Measurements from ENCODE around the gene DNAH10.

Gene DNAH10

GRCh38 chr12:123934016-123934620 is 172.0 kb downstream of the DNAH10 start:
- Histone ChIP-seq H3K4me1 (ENCODE audit: control insufficient read depth, insufficient read depth, low read length) (no peaks in the 10 kb centered on the region), H3K9me3 (ENCODE audit: control insufficient read depth in 2 of 2, low read length in 2 of 2) (no peaks in the 10 kb centered on the region), H3K36me3 (ENCODE audit: control insufficient read depth in 2 of 2, insufficient read depth in 2 of 2, low read length in 2 of 2) (peaks cover 8 to 16% of the 10 kb centered on the region in 2 donors), H3K9ac (ENCODE audit: low read length in 2 of 2) (no peak overlapping the region), H3K27me3 (ENCODE audit: control insufficient read depth in 1 of 2, insufficient read depth in 2 of 2, low read length in 2 of 2) (no peaks in the 10 kb centered on the region), H3K4me3 (ENCODE audit: low read length in 2 of 2) (no peak overlapping the region), H3K27ac (ENCODE audit: low read length) (no peak overlapping the region)

- Histone ChIP-seq H3K9me3 (ENCODE audit: control insufficient read depth in 2 of 2, low read length in 2 of 2) (no peaks in the 10 kb centered on the region), H3K4me3 (ENCODE audit: low read length in 2 of 2) (no peak overlapping the region), H3K9ac (ENCODE audit: low read length in 2 of 2) (no peak overlapping the region), H3K36me3 (ENCODE audit: control insufficient read depth in 2 of 2, insufficient read depth in 2 of 2, low read length in 2 of 2) (peaks cover 11 to 18% of the 10 kb centered on the region in 2 donors), H3K4me1 (ENCODE audit: control insufficient read depth, insufficient read depth, low read length) (no peaks in the 10 kb centered on the region), H3K27ac (ENCODE audit: low read length) (no peak overlapping the region), H3K27me3 (ENCODE audit: control insufficient read depth in 1 of 2, insufficient read depth in 2 of 2, low read length in 2 of 2) (no peaks in the 10 kb centered on the region)
Measured at GRCh38 chr12:123934829-123935228, 172.7 kb downstream of the DNAH10 start.

- Histone ChIP-seq H3K36me3 (ENCODE audit: control insufficient read depth in 2 of 2, insufficient read depth in 2 of 2, low read length in 2 of 2) (peaks cover 11 to 25% of the 10 kb centered on the region in 2 donors), H3K27ac (ENCODE audit: low read length) (no peak overlapping the region), H3K9me3 (ENCODE audit: control insufficient read depth in 2 of 2, low read length in 2 of 2) (no peaks in the 10 kb centered on the region), H3K27me3 (ENCODE audit: control insufficient read depth in 1 of 2, insufficient read depth in 2 of 2, low read length in 2 of 2) (no peaks in the 10 kb centered on the region), H3K4me3 (ENCODE audit: low read length in 2 of 2) (no peak overlapping the region), H3K9ac (ENCODE audit: low read length in 2 of 2) (no peak overlapping the region), H3K4me1 (ENCODE audit: control insufficient read depth, insufficient read depth, low read length) (no peaks in the 10 kb centered on the region)
Measured at GRCh38 chr12:123935956-123936355, 173.9 kb downstream of the DNAH10 start.

- Histone ChIP-seq H3K4me1 (ENCODE audit: control insufficient read depth, insufficient read depth, low read length) (no peaks in the 10 kb centered on the region), H3K27ac (ENCODE audit: low read length) (no peak overlapping the region), H3K9ac (ENCODE audit: low read length in 2 of 2) (no peak overlapping the region), H3K9me3 (ENCODE audit: control insufficient read depth in 2 of 2, low read length in 2 of 2) (no peaks in the 10 kb centered on the region), H3K4me3 (ENCODE audit: low read length in 2 of 2) (no peak overlapping the region), H3K27me3 (ENCODE audit: control insufficient read depth in 1 of 2, insufficient read depth in 2 of 2, low read length in 2 of 2) (no peaks in the 10 kb centered on the region), H3K36me3 (ENCODE audit: control insufficient read depth in 2 of 2, insufficient read depth in 2 of 2, low read length in 2 of 2) (peaks cover 15 to 29% of the 10 kb centered on the region in 2 donors)
Measured at GRCh38 chr12:123936471-123936870, 174.4 kb downstream of the DNAH10 start.

GRCh38 chr12:123936956-123937706 is 175.0 kb downstream of the DNAH10 start:
- Histone ChIP-seq H3K27ac (ENCODE audit: low read length) (no peak overlapping the region), H3K4me1 (ENCODE audit: control insufficient read depth, insufficient read depth, low read length) (no peaks in the 10 kb centered on the region), H3K36me3 (ENCODE audit: control insufficient read depth in 2 of 2, insufficient read depth in 2 of 2, low read length in 2 of 2) (peaks cover 22 to 35% of the 10 kb centered on the region in 2 donors), H3K9ac (ENCODE audit: low read length in 2 of 2) (no peak overlapping the region), H3K9me3 (ENCODE audit: control insufficient read depth in 2 of 2, low read length in 2 of 2) (no peaks in the 10 kb centered on the region), H3K27me3 (ENCODE audit: control insufficient read depth in 1 of 2, insufficient read depth in 2 of 2, low read length in 2 of 2) (no peaks in the 10 kb centered on the region), H3K4me3 (ENCODE audit: low read length in 2 of 2) (no peak overlapping the region)

- Histone ChIP-seq H3K36me3 (ENCODE audit: control insufficient read depth in 2 of 2, insufficient read depth in 2 of 2, low read length in 2 of 2) (peaks cover 27 to 43% of the 10 kb centered on the region in 2 donors), H3K27ac (ENCODE audit: low read length) (no peak overlapping the region)
Measured at GRCh38 chr12:123937707-123938591, 175.8 kb downstream of the DNAH10 start.

GRCh38 chr12:123938679-123939480 is 176.8 kb downstream of the DNAH10 start:
- Histone ChIP-seq H3K4me3 (ENCODE audit: low read length in 2 of 2) (no peak overlapping the region), H3K9ac (ENCODE audit: low read length in 2 of 2) (no peak overlapping the region), H3K36me3 (ENCODE audit: control insufficient read depth in 2 of 2, insufficient read depth in 2 of 2, low read length in 2 of 2) (peaks cover 30 to 50% of the 10 kb centered on the region in 2 donors), H3K4me1 (ENCODE audit: control insufficient read depth, insufficient read depth, low read length) (no peaks in the 10 kb centered on the region), H3K27me3 (ENCODE audit: control insufficient read depth in 1 of 2, insufficient read depth in 2 of 2, low read length in 2 of 2) (no peaks in the 10 kb centered on the region), H3K9me3 (ENCODE audit: control insufficient read depth in 2 of 2, low read length in 2 of 2) (no peaks in the 10 kb centered on the region), H3K27ac (ENCODE audit: low read length) (no peak overlapping the region)

More at GRCh38 chr12:123937707-123938591, 175.8 kb downstream of the DNAH10 start:
- Histone ChIP-seq H3K9me3 (ENCODE audit: control insufficient read depth in 2 of 2, low read length in 2 of 2) (no peaks in the 10 kb centered on the region), H3K4me1 (ENCODE audit: control insufficient read depth, insufficient read depth, low read length) (no peaks in the 10 kb centered on the region), H3K27me3 (ENCODE audit: control insufficient read depth in 1 of 2, insufficient read depth in 2 of 2, low read length in 2 of 2) (no peaks in the 10 kb centered on the region), H3K9ac (ENCODE audit: low read length in 2 of 2) (no peak overlapping the region), H3K4me3 (ENCODE audit: low read length in 2 of 2) (no peak overlapping the region)

- H3K27ac ChIP-seq (ENCODE audit: low read length), result no peak overlapping the region
- no peak overlapping the region for H3K9ac ChIP-seq (ENCODE audit: low read length in 2 of 2)
- no peaks in the 10 kb centered on the region for H3K27me3 ChIP-seq (ENCODE audit: control insufficient read depth in 1 of 2, insufficient read depth in 2 of 2, low read length in 2 of 2)
- peaks cover 35 to 52% of the 10 kb centered on the region in 2 donors for H3K36me3 ChIP-seq (ENCODE audit: control insufficient read depth in 2 of 2, insufficient read depth in 2 of 2, low read length in 2 of 2)
- H3K4me1 ChIP-seq (ENCODE audit: control insufficient read depth, insufficient read depth, low read length), result no peaks in the 10 kb centered on the region
- H3K4me3 ChIP-seq (ENCODE audit: low read length in 2 of 2), result no peak overlapping the region
- H3K9me3 ChIP-seq (ENCODE audit: control insufficient read depth in 2 of 2, low read length in 2 of 2), result no peaks in the 10 kb centered on the region
Measured at GRCh38 chr12:123939716-123940626, 177.9 kb downstream of the DNAH10 start.

- no peaks in the 10 kb centered on the region for H3K9me3 ChIP-seq (ENCODE audit: control insufficient read depth in 2 of 2, low read length in 2 of 2)
- no peak overlapping the region for H3K27ac ChIP-seq (ENCODE audit: low read length)
- no peaks in the 10 kb centered on the region for H3K4me1 ChIP-seq (ENCODE audit: control insufficient read depth, insufficient read depth, low read length)
- peaks cover 41 to 58% of the 10 kb centered on the region in 2 donors for H3K36me3 ChIP-seq (ENCODE audit: control insufficient read depth in 2 of 2, insufficient read depth in 2 of 2, low read length in 2 of 2)
- H3K4me3 ChIP-seq (ENCODE audit: low read length in 2 of 2), result no peak overlapping the region
- H3K9ac ChIP-seq (ENCODE audit: low read length in 2 of 2), result no peak overlapping the region
- no peaks in the 10 kb centered on the region for H3K27me3 ChIP-seq (ENCODE audit: control insufficient read depth in 1 of 2, insufficient read depth in 2 of 2, low read length in 2 of 2)
Measured at GRCh38 chr12:123940627-123940966, 178.5 kb downstream of the DNAH10 start.
